HG03558 (cell line): ENCODE results near the gene CORO1C.
"Not testable (repeated sequence)": the region's sequence is repeated elsewhere in the genome, so short reads cannot be mapped to it uniquely, and the experiment has no call there.

ENCODE experiments used
- ATAC-seq: cut with Tn5 transposase; IDR thresholded peaks from one replicate; pipeline ENCODE4 v1.9.1; 2021; ENCODE audit warnings: moderate number of reproducible peaks; ENCODE audit not compliant: unreplicated experiment; ENCODE audit errors: extremely low read depth

The CORO1C gene

GRCh38 chr12:108679106-108679681 is 52.1 kb downstream of the CORO1C start:
- no peak for ATAC-seq

- ATAC-seq: no peak
These were observed 53.1 kb downstream of the CORO1C start for GRCh38 chr12:108678104-108678730.

GRCh38 chr12:108677381-108677780 is 53.9 kb downstream of the CORO1C start:
- ATAC-seq: no peak

GRCh38 chr12:108676707-108677106 is 54.6 kb downstream of the CORO1C start:
- no peak for ATAC-seq

- no peak for ATAC-seq
These were observed 55.5 kb downstream of the CORO1C start for GRCh38 chr12:108675792-108676191.

- no peak for ATAC-seq
These were observed 59.3 kb downstream of the CORO1C start for GRCh38 chr12:108672054-108672453.

GRCh38 chr12:108671110-108671509 is 60.2 kb downstream of the CORO1C start:
- ATAC-seq: no peak

- no peak for ATAC-seq
These were observed 61.2 kb downstream of the CORO1C start for GRCh38 chr12:108670066-108670631.

GRCh38 chr12:108668542-108668941 is 62.8 kb downstream of the CORO1C start:
- ATAC-seq: no peak

GRCh38 chr12:108668063-108668462 is 63.3 kb downstream of the CORO1C start:
- ATAC-seq: no peak

- no peak for ATAC-seq
These were observed 64.0 kb downstream of the CORO1C start for GRCh38 chr12:108667349-108667748.

- no peak for ATAC-seq
These were observed 64.9 kb downstream of the CORO1C start for GRCh38 chr12:108666401-108666881.

- no peak for ATAC-seq
These were observed 65.6 kb downstream of the CORO1C start for GRCh38 chr12:108665608-108666202.

GRCh38 chr12:108664338-108665258 is 66.7 kb downstream of the CORO1C start:
- no peak for ATAC-seq

GRCh38 chr12:108663324-108664015 is 67.8 kb downstream of the CORO1C start:
- no peak for ATAC-seq

- not testable (repeated sequence) for ATAC-seq
These were observed 73.2 kb downstream of the CORO1C start for GRCh38 chr12:108658115-108658514.

GRCh38 chr12:108657130-108657745 is 74.1 kb downstream of the CORO1C start:
- no peak for ATAC-seq

GRCh38 chr12:108656247-108656646 is 75.1 kb downstream of the CORO1C start:
- ATAC-seq: not testable (repeated sequence)

GRCh38 chr12:108655812-108656175 is 75.5 kb downstream of the CORO1C start:
- ATAC-seq: not testable (repeated sequence)
